Adrenal gland (tissue), 12 donors: ENCODE data around the gene RPL13. TPM values are rescaled to one million over a fixed set of nuclear protein-coding genes. Genes with fewer than 3 reads are reported as not detected.
A peak's percentile ranks its signal among the peaks of the same experiment; 100 is the strongest.

Source experiments
- DNase-seq, 7 donors: peaks; one replicate each; pipeline ENCODE4 v3.0.0-alpha.2; 2019 to 2020
- H3K27ac ChIP-seq, 5 donors: fragments of 200-600 bp; sonication (generic) in 4 of 5; 1 replicate in 3 of 5; 2 replicates in 2 of 5; pipeline versions ENCODE4 v1.5.1 to v1.8.0; 2016 to 2020; ENCODE audit warnings: mild to moderate bottlenecking in 1 of 5
- H3K27me3 ChIP-seq: fragments of 200-600 bp; 2 replicates; pipeline ENCODE4 v1.8.0; 2021
- H3K36me3 ChIP-seq, 2 donors: fragments of 200-600 bp; replicated peaks in 1 of 2; 1 replicate in 1 of 2; 2 replicates in 1 of 2; pipeline versions ENCODE4 v1.5.1 to v1.8.0; 2018 to 2022
- H3K4me1 ChIP-seq, 2 donors: fragments of 200-600 bp; replicated peaks in 1 of 2; 1 replicate in 1 of 2; 2 replicates in 1 of 2; pipeline versions ENCODE4 v1.5.1 to v1.8.0; 2018 to 2021
- H3K4me3 ChIP-seq, 4 donors: fragments of 200-600 bp; sonication (generic) in 3 of 4; one replicate each; pipeline ENCODE4 v1.5.1; 2016 to 2018
- H3K9me3 ChIP-seq, 3 donors: fragments of 200-600 bp; sonication (generic) in 1 of 3; replicated peaks in 1 of 3; 1 replicate in 2 of 3; 2 replicates in 1 of 3; pipeline versions ENCODE4 v1.5.1 to v1.8.0; 2016 to 2021
- POLR2A ChIP-seq, 2 donors: fragments of 450-650 bp; IDR thresholded peaks; one replicate each; pipeline ENCODE4 v1.6.1; 2017; ENCODE audit warnings: antibody characterized with exemption in 2 of 2, mild to moderate bottlenecking in 2 of 2, moderate library complexity in 1 of 2
- WGBS, 4 donors: extraction: QIAGEN DNeasy Blood & Tissue Kit in 2 of 4; methylation state at CpG; one replicate each; pipeline versions ENCODE4 v1.1.5 to v1.1.7; 2013 to 2017; 5-methylcytosine and 5-hydroxymethylcytosine counted together
- intact Hi-C, 2 donors: fragments of 100-400 bp; cut with DNase I; formaldehyde crosslinking; loops; one replicate each; pipeline versions ENCODE4 v1.14.1 to v1.15.0; 2022 to 2023
- polyA plus RNA-seq, 3 donors: library from polyadenylated mRNA; stranded (reverse); fragments of 200-250 nt in 2 of 3; fragments of 350-450 nt in 1 of 3; fragmentation: Illumina TruSeq in 1 of 3; extraction: RNeasy Lipid Tissue Mini Kit (QIAGEN cat#74804) in 1 of 3; gene quantifications; one replicate each; pipeline ENCODE4 v1.2.3, GENCODE V29; 2013 to 2014
- total RNA-seq, 9 donors: library from RNA; depleted of rRNA in 4 of 9; stranded (reverse); fragments of >200 nt in 4 of 9; fragments of 120-200 nt in 1 of 9; fragmentation: NEBNext Ultra II Directional in 1 of 9; extraction: Animal tissue kit (Norgen Biotek cat#: 25700) in 1 of 9; gene quantifications; one replicate each; pipeline versions ENCODE4 v1.1.0 to v1.2.4, GENCODE V29; 2013 to 2023
- TF ChIP-seq, protein P1 (sequence below), 6 experiments: fragments of 450-650 bp in 4 of 6; fragments of 200-600 bp in 2 of 6; sonication (generic) in 1 of 6; IDR thresholded peaks; 1 replicate in 5 of 6; 2 replicates in 1 of 6; pipeline versions ENCODE4 v1.5.1 to v1.8.0; 2016 to 2021; ENCODE audit warnings: antibody characterized with exemption in 6 of 6, mild to moderate bottlenecking in 2 of 6, moderate library complexity in 1 of 6
- donor health status: healthy with polysubstance abuse.
- donor health status: Bipolar disorder and iron deficiency.
- donor health status: DM: yes; HTN: yes; CAD: no.
- donor health status: DM: no; HTN: no; CAD: no.
- donor health status: DM: no; HTN: no; CAD: no.
- donor health status: DM: yes; HTN: yes; CAD: no.

Gene RPL13
- total and polyA plus RNA-seq, 12 donors, result 893 to 12,881 (median 3,471) TPM

DNA sequence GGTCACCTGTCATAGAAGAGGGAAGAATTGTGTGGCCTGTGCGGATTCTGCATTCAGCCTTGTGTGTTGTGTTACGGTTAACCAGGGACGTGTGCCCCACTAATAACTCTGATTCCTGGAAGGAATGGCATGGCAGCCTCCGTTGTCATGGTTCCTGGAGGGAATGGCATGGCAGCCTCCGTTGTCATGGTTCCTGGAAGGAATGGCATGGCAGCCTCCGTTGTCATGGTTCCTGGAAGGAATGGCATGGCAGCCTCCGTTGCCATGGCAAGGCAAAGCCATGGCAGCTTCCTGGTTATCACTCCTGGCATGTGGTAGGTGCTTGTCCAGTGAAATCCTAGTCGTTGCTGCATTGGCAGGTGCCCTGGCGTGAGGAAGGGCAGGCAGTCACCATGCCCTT, 43.4 kb upstream of the RPL13 start:
- WGBS, 4 donors, result 82 to 94% (median 85%) methylated on average over 9 of the region's 9 CpGs
- Histone ChIP-seq H3K4me3 (no peak overlapping the region), H3K36me3 (peaks cover 0 to 76% of the 10 kb centered on the region in 2 donors), H3K4me1 (no peaks in the 10 kb centered on the region), H3K9me3 (no peaks in the 10 kb centered on the region), H3K27me3 (no peaks in the 10 kb centered on the region), H3K27ac (no peak overlapping the region)
- no peak for DNase-seq
- TF ChIP-seq, protein P1, sequence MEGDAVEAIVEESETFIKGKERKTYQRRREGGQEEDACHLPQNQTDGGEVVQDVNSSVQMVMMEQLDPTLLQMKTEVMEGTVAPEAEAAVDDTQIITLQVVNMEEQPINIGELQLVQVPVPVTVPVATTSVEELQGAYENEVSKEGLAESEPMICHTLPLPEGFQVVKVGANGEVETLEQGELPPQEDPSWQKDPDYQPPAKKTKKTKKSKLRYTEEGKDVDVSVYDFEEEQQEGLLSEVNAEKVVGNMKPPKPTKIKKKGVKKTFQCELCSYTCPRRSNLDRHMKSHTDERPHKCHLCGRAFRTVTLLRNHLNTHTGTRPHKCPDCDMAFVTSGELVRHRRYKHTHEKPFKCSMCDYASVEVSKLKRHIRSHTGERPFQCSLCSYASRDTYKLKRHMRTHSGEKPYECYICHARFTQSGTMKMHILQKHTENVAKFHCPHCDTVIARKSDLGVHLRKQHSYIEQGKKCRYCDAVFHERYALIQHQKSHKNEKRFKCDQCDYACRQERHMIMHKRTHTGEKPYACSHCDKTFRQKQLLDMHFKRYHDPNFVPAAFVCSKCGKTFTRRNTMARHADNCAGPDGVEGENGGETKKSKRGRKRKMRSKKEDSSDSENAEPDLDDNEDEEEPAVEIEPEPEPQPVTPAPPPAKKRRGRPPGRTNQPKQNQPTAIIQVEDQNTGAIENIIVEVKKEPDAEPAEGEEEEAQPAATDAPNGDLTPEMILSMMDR (IDR thresholded peaks at IDR 0.05), result no peak
- no peak for TF ChIP-seq POLR2A (IDR thresholded peaks at IDR 0.05)
- intact Hi-C loops, result no loop called here

DNA sequence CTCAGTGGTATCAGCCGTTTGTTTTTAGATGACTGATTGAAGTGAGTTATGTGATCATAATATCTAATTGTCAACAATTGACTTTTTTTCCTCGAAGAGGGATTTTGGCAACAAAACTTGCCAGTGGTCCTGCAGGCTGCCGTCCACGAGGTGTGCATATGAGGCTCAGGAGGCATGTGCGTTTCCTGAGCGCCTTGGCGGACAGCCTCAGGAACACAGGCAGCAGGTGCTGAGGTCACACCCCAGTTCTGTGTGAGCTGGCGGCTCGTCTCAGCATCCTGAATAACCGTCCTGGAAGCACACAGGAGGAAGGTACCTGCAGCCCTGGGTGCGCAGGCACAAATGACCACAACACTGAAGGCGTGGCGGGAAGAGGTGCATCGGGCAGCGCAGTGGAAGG, 40.6 kb upstream of the RPL13 start:
- Histone ChIP-seq H3K4me3 (no peak overlapping the region), H3K27me3 (no peaks in the 10 kb centered on the region), H3K9me3 (no peaks in the 10 kb centered on the region), H3K4me1 (no peaks in the 10 kb centered on the region), H3K27ac (no peak overlapping the region), H3K36me3 (peaks cover 0 to 78% of the 10 kb centered on the region in 2 donors)
- intact Hi-C loops, result no loop called here
- no peak for DNase-seq
- TF ChIP-seq POLR2A (IDR thresholded peaks at IDR 0.05), result no peak
- TF ChIP-seq, protein P1 (IDR thresholded peaks at IDR 0.05), result no peak
- WGBS, 4 donors, result 82 to 93% (median 86%) methylated on average over 10 to 15 of the region's 15 CpGs

DNA sequence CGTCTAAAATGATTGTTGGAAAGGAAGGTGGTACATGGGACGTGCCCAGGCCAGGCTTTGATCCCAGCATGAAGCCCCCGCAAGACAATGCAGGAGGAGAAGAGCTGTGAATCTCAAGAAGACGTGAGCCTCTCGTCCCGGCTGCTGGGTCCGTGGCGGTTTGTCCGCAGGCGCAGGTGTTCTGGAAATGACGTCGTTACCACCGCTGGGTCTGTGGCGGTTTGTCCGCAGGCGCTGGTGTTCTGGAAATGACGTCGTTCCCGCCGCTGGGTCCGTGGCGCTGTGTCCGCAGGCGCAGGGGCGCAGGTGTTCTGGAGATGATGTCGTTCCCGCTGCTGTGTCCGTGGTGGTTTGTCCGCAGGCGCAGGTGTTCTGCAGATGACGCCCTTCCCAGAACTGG, 38.2 kb upstream of the RPL13 start:
- intact Hi-C loops, result no loop called here
- Histone ChIP-seq H3K27ac (no peak overlapping the region), H3K27me3 (no peaks in the 10 kb centered on the region), H3K4me1 (no peaks in the 10 kb centered on the region), H3K9me3 (no peaks in the 10 kb centered on the region), H3K36me3 (peaks cover 0 to 81% of the 10 kb centered on the region in 2 donors), H3K4me3 (no peak overlapping the region)
- DNase-seq, result no peak
- WGBS, 4 donors, result 89 to 95% (median 94%) methylated on average over 25 to 31 of the region's 31 CpGs
- TF ChIP-seq, protein P1 (IDR thresholded peaks at IDR 0.05), result no peak
- TF ChIP-seq POLR2A (IDR thresholded peaks at IDR 0.05), result no peak

DNA sequence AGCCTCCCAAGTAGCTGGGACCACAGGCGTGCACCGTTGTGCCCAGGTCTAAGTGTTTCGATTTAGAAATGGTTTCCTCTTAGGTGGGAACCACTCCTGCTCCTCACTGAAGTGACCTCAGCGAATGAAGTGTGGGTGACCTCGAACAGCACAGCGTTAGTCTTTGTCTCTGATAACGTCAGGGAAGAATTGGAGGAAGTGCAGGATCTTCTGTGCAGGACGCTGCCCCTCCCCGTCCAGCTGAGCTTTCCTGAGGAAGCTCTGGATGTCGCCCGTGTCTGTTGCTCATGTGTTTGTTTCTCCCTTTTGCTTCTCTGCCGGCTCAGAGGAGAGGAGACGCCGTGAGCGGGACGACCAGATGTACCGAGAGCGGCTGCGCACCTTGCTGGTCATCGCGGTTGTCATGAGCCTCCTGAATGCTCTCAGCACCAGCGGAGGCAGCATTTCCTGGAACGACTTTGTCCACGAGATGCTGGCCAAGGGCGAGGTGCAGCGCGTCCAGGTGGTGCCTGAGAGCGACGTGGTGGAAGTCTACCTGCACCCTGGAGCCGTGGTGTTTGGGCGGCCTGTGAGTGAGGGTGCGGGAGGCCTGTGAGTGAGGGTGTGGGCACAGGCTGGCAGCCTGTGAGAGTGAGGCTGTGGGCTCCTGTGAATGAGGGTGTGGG, 36.7 kb upstream of the RPL13 start:
- Histone ChIP-seq H3K27ac (peak overlapping the region in 1 of 5 donors; percentile 36), H3K4me1 (no peaks in the 10 kb centered on the region), H3K27me3 (no peaks in the 10 kb centered on the region), H3K9me3 (no peaks in the 10 kb centered on the region), H3K4me3 (no peak overlapping the region), H3K36me3 (peaks cover 0 to 77% of the 10 kb centered on the region in 2 donors)
- 80 to 90% (median 86%) methylated on average over 26 to 32 of the region's 32 CpGs for WGBS, 4 donors
- TF ChIP-seq, protein P1 (IDR thresholded peaks at IDR 0.05), result no peak
- no peak for TF ChIP-seq POLR2A (IDR thresholded peaks at IDR 0.05)
- peak in 3 of 7 donors; percentile 33 to 69 (median 43) for DNase-seq
- intact Hi-C loops, result no loop called here
